Superior temporal gyrus (tissue), 1 donor: ENCODE measurements around the gene PIWIL4.
"Not testable (repeated sequence)": the region's sequence is repeated elsewhere in the genome, so short reads cannot be mapped to it uniquely, and the experiment has no call there.

Experiments used
- DNase-seq: peaks from one replicate; pipeline ENCODE4 v3.0.0-alpha.2; 2016; ENCODE audit errors: extremely low spot score

Gene PIWIL4

DNA sequence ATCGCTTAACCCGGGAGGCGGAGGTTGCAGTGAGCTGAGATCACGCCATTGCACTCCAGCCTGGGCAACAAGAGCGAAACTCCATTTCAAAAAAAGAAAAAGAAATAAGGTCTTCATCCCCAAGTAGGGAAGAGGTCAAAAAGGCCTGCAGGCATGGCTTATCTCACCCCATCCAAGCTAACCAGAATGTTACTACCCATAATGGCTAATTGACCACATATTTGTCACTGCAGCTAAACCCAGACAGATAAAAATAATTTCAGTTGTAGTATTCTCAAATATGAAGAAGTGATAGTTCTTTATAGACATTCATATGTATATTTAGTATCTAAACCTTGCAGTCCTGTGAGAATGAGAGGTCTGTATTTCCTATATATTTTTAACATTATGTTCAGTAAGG lies 17.8 kb downstream of the PIWIL4 start:
- DNase-seq = no peak

DNA sequence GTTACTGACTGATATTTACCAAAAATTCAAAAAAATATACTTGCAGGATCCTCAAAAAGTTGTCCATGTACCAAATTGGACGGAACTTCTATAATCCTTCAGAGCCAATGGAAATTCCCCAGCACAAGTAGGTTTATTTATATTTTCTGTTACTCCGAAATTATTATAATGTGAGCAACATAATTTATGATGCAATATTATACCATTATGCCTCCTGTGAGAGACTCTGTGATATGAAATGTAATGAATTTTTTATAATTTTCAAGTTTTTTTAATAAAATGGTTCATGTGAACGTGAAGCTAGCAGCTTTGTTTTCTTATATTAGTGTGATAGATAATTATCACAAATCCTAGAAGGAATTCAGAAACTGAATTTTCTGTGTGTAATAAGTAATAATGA lies 18.2 kb downstream of the PIWIL4 start:
- no peak for DNase-seq

DNA sequence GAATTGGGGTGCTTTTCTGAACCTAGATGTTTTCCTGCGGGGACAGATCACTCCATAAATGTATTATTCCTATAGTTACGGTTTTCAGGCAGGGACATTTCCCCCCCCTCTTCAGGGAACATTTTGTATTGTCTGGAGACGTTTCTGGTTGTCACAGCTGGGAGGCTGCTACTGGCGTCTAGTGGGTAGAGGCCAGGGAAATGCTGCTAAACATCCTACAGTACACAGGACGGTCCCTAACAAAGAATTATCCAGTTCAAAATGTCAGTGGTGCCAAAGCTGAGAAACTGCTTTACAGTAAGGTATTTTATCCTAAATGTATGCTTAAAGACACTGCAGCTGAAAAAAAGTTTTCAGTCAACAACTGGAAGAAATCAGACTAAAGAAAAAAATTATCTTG lies 19.4 kb downstream of the PIWIL4 start:
- peak; percentile 67 for DNase-seq

DNA sequence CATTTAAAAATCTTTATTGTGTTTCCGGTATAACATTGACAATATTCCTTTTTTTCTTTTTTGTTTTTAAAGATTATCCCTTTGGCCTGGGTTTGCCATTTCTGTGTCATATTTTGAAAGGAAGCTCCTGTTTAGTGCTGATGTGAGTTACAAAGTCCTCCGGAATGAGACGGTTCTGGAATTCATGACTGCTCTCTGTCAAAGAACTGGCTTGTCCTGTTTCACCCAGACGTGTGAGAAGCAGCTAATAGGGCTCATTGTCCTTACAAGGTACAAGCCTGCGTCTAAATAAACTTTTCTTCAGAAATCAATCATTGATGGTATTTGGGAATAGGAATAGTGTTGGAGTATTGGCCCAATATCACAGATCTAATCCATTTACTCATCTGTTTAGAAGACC lies 19.8 kb downstream of the PIWIL4 start:
- no peak for DNase-seq

DNA sequence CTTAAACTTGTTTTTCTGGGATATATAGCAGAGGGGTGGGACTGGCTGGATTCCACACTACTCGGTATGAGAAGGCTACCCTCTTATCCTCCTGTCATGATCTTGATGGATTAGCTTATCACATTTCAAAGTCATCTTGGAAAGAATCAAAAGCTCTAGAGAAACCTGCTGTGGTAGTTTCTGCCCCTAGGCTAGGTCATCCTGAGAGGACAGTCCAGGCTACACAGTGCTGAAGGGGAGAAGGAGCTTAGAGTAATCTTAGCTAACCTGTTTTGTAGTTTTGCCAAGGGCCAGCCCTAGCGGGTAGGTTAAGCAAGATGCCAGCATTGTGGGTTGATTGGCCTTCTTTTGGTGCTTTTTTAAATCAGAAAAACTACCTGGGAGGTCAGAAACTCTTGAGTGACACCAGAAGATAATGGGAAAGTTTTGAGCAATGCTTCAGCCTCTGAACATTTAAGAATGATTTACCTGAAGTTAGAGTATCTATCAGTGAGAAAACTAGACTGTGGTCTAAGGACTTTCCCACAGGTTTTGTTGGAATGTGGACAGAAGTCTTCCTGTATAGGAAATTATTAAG lies 21.3 kb downstream of the PIWIL4 start:
- DNase-seq = no peak

DNA sequence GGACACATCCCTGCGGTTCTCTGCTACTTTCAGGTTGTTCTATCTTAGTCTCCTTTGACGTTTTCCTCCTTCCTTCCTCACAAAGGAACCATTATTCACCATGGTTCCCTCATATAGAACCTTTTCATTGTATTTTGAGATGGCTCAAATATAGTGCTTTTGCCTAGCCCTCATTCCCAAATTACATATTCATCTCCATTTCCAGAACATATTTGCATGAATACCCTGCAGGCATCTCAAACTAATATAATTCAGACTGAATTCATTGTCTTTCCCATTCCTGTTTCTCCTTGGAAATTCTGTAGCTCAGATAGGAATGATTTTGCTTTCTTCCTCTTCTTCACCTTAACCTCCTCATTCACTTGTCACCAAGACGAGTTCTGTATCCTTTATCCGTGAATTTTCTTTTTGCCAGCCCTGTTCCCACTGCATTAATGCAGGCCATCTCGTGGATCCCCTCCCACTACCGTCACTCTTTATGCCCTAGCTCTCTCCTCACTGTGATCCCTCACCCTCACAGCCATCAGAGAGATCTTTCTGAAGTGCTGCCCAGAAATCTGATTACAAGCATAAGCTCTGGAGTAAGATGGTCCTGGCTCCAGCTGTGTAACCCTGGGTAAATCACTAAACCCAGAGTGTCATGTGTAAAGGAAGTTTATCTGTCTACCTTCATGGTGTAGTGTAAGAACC lies 23.3 kb downstream of the PIWIL4 start:
- DNase-seq = no peak

DNA sequence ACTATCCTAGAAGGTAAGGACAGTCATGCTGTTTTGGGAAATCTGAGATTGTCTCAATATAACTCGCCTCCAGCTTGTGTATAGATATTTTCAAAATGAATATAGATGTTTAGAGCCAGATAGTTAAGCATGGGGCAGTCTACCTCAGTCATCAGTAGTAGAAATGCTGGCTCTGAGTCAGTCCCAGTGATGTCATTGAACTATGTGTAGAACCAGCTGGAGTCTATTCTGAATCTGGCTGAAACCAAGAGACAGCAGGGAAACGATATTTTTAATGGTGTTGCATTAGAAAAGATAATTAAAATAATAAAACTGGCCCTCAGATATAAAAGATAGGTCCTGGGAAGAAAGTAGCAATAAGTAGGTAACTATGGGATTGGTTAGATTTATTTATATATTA lies 25.9 kb downstream of the PIWIL4 start:
- no peak for DNase-seq

DNA sequence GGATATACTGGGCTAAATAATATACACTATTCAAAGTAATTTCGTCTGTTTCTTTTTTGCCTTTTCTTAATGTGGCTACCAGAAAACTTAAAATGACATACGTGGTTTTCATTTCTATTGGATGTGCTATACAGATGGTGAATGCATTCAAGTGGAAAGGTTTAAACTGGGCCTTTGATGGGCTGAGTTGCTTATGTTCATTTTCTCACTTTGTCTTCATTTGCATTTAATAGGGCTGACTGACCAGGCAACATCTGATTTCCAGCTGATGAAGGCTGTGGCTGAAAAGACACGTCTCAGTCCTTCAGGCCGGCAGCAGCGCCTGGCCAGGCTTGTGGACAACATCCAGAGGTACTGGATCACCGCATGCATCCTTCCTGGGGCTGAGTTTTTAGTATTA lies 27.9 kb downstream of the PIWIL4 start:
- no peak for DNase-seq

DNA sequence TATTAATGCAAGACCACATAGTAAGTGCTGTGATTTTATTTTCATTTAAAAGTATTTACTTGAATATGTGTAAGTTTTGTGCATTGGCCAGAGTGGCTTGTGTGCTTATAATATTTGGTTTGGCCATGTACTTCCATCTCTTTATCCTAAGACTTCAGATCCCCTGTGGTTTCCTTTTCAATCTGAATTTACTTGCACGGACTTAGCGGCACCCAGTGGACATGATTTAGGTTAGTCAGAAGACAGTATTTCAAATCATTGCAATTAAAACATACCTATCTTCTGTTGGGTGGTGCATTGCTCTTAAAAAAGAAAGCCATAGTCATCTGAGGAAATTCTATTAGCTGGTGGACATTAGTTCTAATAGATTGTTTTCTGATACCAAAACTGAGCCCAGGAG lies 30.7 kb downstream of the PIWIL4 start:
- no peak for DNase-seq

DNA sequence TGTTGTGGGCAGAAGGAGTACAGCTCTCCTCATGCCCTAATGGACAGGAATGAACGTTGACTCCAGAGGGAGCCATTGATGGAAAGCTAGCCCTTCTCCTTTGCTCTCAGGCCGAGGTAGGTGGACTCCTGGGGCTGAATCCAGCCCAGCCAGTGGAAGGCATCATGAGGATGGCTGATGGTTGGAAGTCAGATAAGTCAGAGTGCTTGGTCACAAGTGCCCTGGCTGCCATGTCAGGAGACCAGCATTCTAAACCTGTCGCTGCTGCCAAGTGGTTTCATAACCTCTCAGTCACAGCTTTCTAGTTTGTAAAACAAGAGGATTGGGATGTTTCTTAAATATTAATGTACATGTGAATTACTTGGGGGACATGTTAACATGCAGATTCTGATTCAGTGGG lies 32.3 kb downstream of the PIWIL4 start:
- no peak for DNase-seq

DNA sequence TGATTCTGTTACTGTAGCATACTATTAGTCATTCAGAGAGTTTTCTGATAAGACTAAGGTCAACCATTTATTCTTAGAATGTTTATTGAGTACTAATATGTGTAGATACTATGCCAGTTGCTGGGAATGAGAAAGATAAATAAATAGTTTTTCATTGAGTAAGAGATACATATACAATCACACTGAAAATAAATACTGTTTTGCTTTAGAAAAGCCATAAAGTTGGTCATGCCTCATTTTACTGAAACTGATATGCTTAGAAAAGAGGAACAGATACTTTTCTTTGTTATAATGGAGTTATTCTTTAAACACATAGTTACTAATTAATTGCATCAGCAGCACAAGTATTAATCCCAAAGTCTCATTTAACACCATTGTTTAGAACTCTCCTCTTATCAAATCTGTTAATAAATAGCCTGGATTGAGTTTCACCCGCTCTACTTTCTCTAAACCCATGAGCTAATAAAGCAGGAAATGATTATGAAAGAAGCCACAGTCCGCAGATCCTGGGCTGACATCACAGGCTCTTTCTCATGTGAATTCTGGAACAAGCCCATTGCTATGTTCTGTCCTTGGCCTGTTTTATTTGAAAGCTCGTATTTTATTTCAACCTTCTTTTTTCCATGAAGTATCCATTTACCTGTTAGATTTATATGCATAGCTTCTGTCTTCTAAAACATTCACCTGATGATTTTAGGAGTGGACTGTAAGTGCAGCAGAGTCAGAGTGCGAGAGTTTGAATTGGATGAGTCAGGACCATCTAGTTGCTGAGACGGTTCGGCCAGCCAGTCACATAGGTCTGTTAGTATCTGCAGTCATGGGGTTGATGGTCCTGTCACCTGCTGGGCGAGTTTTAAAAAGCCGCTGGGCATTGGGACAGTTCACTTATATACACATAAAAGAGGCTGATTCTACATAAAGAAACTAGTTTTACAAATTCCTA lies 35.5 kb downstream of the PIWIL4 start:
- peak; percentile 75 for DNase-seq

DNA sequence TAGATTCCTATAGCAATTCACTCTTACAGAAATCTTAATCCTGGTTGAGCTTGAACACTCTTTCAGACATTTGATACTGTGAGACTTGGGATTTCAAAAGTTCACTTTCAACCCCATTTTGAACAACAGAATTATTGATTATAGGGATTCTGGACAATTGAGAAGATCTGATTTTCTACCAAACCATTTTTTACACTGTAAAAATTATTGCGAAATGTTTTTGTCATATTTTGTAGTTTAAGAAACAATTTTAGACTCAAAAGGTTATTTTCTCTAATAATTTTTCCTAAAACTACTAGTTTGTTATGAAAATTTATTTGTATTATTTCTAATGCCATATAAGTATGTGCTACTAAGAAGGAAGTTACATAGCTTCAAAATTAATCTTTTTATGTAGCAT lies 36.4 kb downstream of the PIWIL4 start:
- DNase-seq = no peak

DNA sequence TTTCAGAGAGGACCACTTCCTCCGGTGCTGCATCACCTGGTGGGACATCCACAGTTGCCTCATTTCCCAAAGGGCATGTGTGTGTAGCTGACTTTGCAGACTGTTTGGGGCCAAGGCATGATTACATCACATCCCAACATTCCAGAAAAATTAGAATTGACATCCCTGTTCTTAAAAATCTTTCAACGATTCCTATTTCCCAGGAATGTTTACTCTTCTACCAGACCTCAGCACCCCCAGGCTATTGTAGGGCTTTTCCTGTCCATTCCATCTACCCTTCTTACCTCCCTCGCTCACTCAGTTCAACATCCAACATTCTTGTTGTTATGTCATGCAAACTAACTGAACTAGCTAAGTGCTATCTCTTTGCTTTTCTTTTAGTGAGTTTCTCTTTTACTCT lies 37.3 kb downstream of the PIWIL4 start:
- DNase-seq = no peak

DNA sequence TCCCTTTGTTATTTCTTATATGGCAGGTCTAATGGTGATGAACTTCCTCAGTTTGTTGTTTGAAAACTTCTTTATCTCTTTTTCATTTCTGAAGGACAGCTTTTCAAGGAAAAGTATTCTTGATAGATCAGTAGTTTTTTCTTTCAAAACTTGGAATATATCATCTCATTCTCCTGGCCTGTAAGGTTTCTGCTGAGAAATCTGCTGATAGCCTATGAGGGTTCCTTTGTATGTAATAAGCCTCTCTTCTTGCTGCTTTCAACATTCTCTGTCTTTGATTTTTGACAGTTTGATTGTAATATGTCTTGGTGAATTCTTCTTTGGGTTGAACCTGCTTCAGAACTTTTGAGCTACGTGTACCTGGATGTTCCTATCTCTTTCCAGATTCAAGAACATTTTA lies 46.0 kb downstream of the PIWIL4 start:
- no peak for DNase-seq

DNA sequence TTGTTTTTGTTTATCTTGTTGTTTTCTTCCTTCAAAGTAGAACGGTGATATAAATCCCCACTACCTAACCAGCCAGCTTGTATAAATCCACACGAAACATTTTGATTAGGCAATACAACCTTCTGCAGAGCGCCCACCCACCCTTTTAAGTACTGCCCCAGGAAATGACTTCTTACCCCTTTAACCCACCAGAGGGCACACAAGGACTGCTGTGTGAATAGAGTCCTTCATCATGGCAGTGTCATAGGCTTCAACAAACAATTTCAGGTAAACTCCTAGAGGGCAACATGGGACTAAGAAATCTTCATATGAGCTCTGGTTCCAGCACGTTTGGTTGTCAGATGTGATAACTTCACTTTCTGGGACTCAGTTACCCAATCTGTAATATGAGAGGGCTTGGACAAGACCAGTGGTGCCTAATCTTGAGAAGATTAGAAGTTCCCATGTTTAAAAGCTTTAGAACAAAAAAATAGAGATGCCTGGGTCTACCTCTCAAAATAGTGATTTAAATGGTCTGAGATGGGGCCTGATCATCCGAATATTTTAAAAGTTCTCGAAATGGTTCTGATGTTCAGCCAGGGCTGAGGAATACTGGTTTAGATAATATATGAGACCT lies 56.1 kb downstream of the PIWIL4 start:
- peak; percentile 70 for DNase-seq

DNA sequence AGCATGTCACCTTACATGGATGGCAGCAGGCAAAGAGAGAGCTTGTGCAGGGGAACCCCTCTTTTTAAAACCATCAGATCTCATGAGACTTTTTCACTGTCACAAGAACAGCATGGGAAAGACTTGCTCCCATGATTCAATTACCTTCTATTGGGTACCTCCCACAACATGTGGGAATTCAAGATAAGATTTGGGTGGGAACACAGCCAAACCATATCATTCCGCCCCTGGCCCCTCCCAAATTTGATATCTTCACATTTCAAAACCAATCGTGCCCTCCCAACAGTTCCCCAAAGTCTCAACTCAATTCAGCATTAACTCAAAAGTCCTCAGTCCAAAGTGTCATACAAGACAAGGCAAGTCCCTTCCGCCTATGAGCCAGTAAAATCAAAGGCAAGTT lies 58.3 kb downstream of the PIWIL4 start:
- DNase-seq = not testable (repeated sequence)

DNA sequence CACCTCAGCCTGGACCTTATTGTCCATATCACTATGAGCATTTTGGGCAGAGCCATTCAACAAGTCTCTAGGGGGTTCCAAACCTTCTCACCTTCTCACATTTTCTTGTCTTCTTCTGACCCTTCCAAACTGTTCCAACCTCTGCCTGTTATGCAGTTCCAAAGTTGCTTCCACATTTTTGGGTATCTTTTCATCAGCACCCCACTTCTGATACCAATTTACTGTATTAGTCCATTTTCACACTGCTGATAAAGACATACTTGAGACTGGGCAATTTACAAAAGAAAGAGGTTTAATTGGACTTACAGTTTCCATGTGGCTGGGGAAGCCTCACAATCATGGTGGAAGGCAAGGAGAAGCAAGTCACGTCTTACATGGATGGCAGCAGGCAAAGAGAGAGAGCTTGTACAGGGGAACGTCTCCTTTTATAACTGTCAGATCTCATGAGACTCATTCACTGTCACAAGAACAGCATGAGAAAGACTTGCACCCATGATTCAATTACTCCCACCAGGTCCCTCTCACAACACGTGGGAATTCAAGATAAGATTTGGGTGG lies 59.9 kb downstream of the PIWIL4 start:
- DNase-seq = not testable (repeated sequence)

DNA sequence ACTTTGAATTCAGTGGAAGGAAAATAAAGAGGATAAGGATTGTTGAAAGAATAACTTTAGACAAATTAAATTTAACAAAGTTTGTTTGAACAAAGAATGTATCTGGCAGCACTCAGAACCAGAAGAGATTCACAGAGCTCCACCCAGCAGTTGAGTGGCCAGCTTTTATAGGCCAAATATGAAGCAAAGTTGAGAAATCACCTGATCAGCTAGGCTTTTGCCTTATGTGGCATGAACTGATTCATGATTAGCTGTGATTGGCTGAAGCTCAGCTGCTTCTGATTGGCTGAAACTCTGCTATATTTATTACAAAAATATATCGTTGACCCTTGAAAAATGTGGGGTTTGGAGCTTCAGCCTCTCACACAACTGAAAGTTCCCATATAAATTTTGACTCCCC lies 62.6 kb downstream of the PIWIL4 start:
- no peak for DNase-seq

DNA sequence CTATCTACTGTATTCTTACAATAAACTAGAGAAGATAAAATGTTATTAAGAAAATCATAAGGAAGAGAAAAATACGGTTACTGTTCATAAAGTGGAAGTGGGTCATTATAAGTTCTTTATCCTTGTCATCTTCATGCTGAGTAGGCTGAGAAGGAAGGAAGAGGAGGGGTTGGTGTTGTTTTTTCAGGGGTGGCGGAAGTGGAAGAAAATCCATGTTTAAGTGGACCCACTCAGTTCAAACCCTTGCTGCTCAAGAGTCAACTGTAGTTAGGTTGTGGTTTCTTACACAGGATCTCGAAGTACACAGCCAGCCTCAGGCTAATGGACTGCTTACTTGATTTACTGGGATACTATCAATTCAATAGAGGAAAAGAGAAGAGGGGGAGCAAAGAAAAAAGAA lies 63.1 kb downstream of the PIWIL4 start:
- no peak for DNase-seq

DNA sequence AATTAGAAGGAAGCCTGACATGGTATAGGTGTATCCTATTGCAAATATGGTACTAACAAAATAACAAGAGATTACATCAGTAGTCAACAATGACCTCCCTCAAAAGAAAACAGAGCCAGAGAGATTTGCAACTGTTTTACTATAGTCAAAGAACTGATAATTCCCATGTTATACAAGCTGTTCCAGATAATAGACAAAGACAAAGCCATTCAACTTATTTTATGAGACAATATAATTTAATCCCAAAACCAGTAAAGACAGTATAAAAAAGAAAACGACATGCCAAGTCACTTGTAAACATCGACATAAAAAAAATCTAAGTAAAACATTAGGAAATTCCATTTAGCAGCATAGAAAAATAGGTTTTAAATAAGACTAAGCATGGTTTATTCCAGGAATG lies 65.2 kb downstream of the PIWIL4 start:
- DNase-seq = no peak

DNA sequence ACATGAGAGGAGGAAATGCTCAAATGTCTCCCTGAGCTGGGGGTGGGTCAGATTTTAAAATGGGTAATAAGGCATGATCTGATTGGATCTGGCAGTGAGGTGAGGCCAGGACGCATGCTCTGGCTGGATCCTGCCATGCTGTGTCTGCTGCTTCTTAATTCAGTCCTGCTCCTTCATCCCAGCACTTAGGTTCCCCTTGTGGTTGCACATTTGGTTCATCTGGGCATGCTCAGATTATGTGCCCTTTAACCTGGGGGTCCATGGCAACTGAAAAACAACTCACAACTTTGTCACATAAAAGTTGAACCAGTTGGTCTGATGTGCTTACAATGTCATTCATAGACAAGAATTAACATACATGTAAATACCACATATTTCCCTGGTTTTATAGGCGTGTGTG lies 67.9 kb downstream of the PIWIL4 start:
- no peak for DNase-seq

DNA sequence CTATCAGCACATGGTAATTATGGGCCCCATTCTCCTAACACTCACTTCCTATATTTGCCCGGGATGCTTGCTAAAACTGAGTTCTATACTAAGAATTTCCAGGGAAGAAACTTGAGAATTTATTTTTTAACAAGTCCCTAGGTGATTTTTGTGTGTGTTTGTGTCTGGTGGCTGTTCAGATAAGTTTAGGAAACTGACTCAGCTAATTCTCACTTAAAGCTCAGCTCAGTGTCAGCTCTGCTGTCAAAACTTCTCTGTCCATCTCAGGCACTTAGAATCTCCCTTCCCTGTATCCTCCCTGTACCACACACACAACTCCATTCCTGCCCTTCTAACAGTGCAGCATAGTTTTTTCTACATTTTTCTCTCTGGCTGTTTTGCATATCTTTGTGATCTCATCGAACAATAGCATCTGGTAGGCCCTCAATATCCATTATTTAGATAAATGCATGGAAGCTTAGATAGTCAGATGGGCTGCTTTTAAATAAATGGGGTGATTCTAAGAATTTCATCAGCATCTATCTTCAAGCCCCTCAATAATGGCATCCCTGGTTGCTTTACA lies 69.3 kb downstream of the PIWIL4 start:
- DNase-seq = no peak
